Measurements from ENCODE around the gene ARHGAP11A. TPM values are rescaled to one million over a fixed set of nuclear protein-coding genes. Genes with fewer than 3 reads are reported as not detected.

Gene ARHGAP11A
- polyA plus RNA-seq, 1 donor (not counting 4 experiments of a cell fraction or from before 2014, with no cell fraction given): 11.3 TPM

DNA sequence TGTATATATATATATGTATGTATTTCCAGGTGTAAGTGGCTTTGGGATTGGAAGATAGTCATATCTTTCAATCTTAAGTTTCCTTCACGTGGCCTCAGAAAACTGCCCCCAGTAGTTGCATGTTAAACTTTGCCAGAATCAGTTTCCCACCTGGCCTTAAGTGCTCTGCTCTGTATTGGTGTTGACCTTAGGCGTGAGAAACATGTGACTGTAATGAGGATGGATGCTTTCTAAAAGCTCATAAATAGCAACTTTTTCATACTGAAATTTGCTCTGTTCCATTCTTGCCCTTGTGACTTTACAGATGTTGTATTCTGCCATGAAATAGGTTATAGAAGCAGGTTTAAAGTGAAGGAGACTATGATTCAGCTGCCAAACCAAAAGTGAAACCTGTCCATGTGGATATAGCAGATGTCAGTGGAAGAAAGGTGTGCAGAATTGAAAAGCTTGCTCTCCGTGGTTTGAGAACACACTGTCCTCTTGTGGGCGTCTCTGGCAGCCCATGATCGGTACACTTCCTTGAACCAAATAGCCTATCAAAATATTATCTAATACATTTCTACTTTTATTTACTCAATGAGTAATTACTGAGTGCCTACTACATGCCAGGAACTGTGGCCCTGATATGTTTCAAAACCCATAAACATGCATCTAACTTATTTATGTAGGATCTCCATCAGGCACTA lies 42.0 kb downstream of the ARHGAP11A start:
- dilution Hi-C loops (cut with MboI; ENCODE audit: extremely low pct_ligation_motif_present, low sequenced_read_pairs): no loop called here

GRCh38 chr15:32657941-32658340 lies 42.6 kb downstream of the ARHGAP11A start:
- dilution Hi-C loops (cut with MboI; ENCODE audit: extremely low pct_ligation_motif_present, low sequenced_read_pairs): no loop called here

More for the DNA sequence above, 42.0 kb downstream of the ARHGAP11A start:
- Histone ChIP-seq H3K79me2 (ENCODE audit: control insufficient read depth, insufficient read depth, low read length) (no peaks in the 10 kb centered on the region), H3K9ac (ENCODE audit: control insufficient read depth, extremely low read depth, insufficient read depth, low read length) (no peak overlapping the region), H3K36me3 (ENCODE audit: control insufficient read depth in 2 of 2, extremely low read depth in 1 of 2, insufficient read depth in 2 of 2, low read length in 2 of 2) (no peaks in the 10 kb centered on the region), H3K27ac (ENCODE audit: control insufficient read depth, insufficient read depth, low read length) (no peak overlapping the region), H4K20me1 (ENCODE audit: control insufficient read depth, extremely low read depth, insufficient read depth, low read length) (no peaks in the 10 kb centered on the region), H3K4me3 (ENCODE audit: control insufficient read depth in 2 of 3, extremely low read depth in 1 of 3, insufficient read depth in 2 of 3, low read depth in 1 of 3, low read length in 3 of 3) (no peak overlapping the region), H3K4me1 (ENCODE audit: control insufficient read depth, extremely low read depth, insufficient read depth, low read length) (peaks cover 30% of the 10 kb centered on the region), H2AFZ (ENCODE audit: control insufficient read depth, low read length) (no peak overlapping the region), H3K9me1 (ENCODE audit: control insufficient read depth, extremely low read depth, insufficient read depth, low read length) (no peaks in the 10 kb centered on the region), H3K27me3 (ENCODE audit: control insufficient read depth, extremely low read depth, insufficient read depth, low read length) (no peaks in the 10 kb centered on the region), H3K4me2 (ENCODE audit: control insufficient read depth, extremely low read depth, insufficient read depth, low read depth, low read length) (peak overlapping the region; percentile 1), H3K9me3 (ENCODE audit: control insufficient read depth, low read depth, low read length) (no peaks in the 10 kb centered on the region)
- FAIRE-seq (peak; percentile 51), DNase-seq (ENCODE audit: low read depth, low spot score) (no peak)
- TF ChIP-seq, protein P1, sequence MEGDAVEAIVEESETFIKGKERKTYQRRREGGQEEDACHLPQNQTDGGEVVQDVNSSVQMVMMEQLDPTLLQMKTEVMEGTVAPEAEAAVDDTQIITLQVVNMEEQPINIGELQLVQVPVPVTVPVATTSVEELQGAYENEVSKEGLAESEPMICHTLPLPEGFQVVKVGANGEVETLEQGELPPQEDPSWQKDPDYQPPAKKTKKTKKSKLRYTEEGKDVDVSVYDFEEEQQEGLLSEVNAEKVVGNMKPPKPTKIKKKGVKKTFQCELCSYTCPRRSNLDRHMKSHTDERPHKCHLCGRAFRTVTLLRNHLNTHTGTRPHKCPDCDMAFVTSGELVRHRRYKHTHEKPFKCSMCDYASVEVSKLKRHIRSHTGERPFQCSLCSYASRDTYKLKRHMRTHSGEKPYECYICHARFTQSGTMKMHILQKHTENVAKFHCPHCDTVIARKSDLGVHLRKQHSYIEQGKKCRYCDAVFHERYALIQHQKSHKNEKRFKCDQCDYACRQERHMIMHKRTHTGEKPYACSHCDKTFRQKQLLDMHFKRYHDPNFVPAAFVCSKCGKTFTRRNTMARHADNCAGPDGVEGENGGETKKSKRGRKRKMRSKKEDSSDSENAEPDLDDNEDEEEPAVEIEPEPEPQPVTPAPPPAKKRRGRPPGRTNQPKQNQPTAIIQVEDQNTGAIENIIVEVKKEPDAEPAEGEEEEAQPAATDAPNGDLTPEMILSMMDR (optimal IDR thresholded peaks at IDR 0.05 in 1 of 3, IDR thresholded peaks at IDR 0.05 in 1 of 3, conservative IDR thresholded peaks at IDR 0.05 in 1 of 3; ENCODE audit: extremely low read depth in 1 of 3, insufficient read depth in 2 of 3, low read length in 3 of 3): peak in 2 of 3 experiments; percentile 46 to 52
- no peak for TF ChIP-seq EZH2 (IDR thresholded peaks at IDR 0.05; ENCODE audit: low read length)

More at GRCh38 chr15:32657941-32658340, 42.6 kb downstream of the ARHGAP11A start:
- Histone ChIP-seq H3K4me2 (ENCODE audit: control insufficient read depth, extremely low read depth, insufficient read depth, low read depth, low read length) (peak overlapping the region; percentile 1), H3K36me3 (ENCODE audit: control insufficient read depth in 2 of 2, extremely low read depth in 1 of 2, insufficient read depth in 2 of 2, low read length in 2 of 2) (no peaks in the 10 kb centered on the region), H3K9me3 (ENCODE audit: control insufficient read depth, low read depth, low read length) (no peaks in the 10 kb centered on the region), H3K4me3 (ENCODE audit: control insufficient read depth in 2 of 3, extremely low read depth in 1 of 3, insufficient read depth in 2 of 3, low read depth in 1 of 3, low read length in 3 of 3) (no peak overlapping the region), H3K9me1 (ENCODE audit: control insufficient read depth, extremely low read depth, insufficient read depth, low read length) (no peaks in the 10 kb centered on the region), H3K9ac (ENCODE audit: control insufficient read depth, extremely low read depth, insufficient read depth, low read length) (no peak overlapping the region), H3K4me1 (ENCODE audit: control insufficient read depth, extremely low read depth, insufficient read depth, low read length) (peaks cover 29% of the 10 kb centered on the region), H2AFZ (ENCODE audit: control insufficient read depth, low read length) (no peak overlapping the region), H3K27me3 (ENCODE audit: control insufficient read depth, extremely low read depth, insufficient read depth, low read length) (no peaks in the 10 kb centered on the region), H3K79me2 (ENCODE audit: control insufficient read depth, insufficient read depth, low read length) (no peaks in the 10 kb centered on the region), H4K20me1 (ENCODE audit: control insufficient read depth, extremely low read depth, insufficient read depth, low read length) (no peaks in the 10 kb centered on the region), H3K27ac (ENCODE audit: control insufficient read depth, insufficient read depth, low read length) (no peak overlapping the region)
- TF ChIP-seq, protein P1 (optimal IDR thresholded peaks at IDR 0.05 in 1 of 3, IDR thresholded peaks at IDR 0.05 in 1 of 3, conservative IDR thresholded peaks at IDR 0.05 in 1 of 3; ENCODE audit: extremely low read depth in 1 of 3, insufficient read depth in 2 of 3, low read length in 3 of 3): no peak
- no peak for TF ChIP-seq EZH2 (IDR thresholded peaks at IDR 0.05; ENCODE audit: low read length)
- DNase-seq (ENCODE audit: low read depth, low spot score) (no peak), FAIRE-seq (no peak)

All from keratinocyte (primary cell).